Glomerular endothelial cell (primary cell): Measurements from ENCODE around the gene FDPS. TPM values are rescaled to one million over a fixed set of nuclear protein-coding genes. Genes with fewer than 3 reads are reported as not detected.

Experiments used
- DNase-seq: peaks from one replicate; pipeline ENCODE4 v3.0.0-alpha.2; 2011; ENCODE audit warnings: low read depth, low spot score; ENCODE audit errors: extremely low read depth
- total RNA-seq: library from RNA; depleted of rRNA; stranded (reverse); fragments of >200 nt; gene quantifications from 2 replicates; pipeline ENCODE4 v1.2.3, GENCODE V29; 2015

Gene FDPS
- total RNA-seq = 319 and 345 TPM in 2 replicates

DNA sequence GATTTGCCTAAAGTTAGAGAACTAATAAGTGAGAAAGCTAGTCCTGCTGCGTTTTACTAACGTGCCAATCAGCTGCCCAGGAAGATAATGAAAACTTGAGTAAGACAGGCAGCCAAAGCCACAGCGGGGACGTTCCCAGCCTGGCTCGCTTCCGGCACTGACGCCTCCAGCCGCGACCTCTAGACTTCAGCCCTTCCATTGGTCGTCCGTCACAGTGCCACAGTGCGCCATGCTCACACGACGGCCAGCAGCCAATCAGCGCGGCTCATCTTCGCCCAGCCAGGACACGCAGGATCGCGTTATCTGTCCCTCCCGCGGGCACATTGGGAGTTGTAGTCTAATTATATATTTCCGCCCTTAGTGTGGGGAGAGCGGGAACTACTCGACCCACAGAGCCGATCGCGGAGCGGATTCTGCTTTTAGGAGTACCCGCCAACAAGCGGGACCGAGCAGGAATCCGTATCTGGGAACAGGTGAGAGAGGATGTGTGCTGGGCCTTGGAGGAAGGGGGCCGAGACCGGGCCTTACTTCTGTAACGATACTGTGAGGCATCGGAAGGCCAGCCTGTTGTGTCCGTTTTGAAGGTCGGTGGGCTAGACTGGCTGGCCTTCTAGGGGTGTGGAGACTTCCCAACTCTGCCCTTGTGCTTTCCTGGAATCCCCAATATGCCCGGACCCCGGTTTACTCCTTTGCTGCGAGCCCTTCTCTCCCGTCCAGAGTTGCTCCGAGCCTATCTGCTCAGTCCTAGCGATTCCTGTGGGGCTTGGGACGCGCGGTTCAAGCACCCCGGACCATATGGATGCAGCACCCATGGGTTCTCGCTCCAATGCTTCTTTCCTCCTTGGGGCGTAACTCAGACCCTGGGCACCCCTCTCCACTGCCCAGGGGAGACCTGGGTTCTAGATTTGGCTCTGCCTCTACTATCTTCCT is at the start of gene FDPS:
Gene FDPS, plus strand, starts transcription at position 374 of the 930 bp plus-strand sequence. CDS start 924 bp downstream, outside the sequence.
- DNase-seq = peak; percentile 95

DNA sequence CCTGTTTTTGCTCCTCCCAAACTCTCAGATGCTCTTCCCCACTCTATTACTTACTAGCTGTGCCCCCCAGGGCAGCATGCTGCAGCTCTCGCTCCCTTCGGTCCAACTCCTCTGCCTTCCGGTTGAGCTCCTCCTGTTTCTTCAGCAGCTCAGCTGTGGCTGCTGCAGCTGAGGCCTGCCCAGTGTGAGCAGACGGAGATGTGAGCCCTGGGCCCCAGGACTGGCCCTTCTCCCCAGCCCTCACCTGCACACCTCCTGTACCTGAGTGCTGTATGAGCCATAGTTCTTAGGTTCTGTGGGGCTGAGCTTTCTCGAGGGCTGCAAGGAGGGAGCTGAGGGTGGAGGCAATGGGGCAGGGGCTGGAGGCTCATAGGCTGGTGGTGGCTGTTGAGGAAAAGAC is 48.4 kb upstream of the FDPS start:
- no peak for DNase-seq

DNA sequence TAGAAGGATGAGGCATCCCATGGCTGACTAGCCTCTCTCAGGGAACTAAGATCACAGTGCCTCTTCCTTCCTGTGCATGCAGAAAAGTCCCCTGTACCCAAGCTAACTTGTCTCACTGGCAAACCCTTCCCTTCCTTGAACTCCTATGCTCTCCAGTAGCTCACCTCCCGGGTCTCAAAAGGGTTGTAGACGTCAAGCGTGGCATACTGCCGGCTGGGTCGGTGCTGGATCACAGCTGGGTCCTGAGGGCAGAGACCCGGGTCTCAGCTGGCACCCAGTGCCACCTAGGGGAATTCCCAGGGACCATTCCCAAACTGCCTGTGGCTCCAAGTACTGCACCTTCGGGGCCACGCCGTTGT is 47.2 kb upstream of the FDPS start:
- no peak for DNase-seq

DNA sequence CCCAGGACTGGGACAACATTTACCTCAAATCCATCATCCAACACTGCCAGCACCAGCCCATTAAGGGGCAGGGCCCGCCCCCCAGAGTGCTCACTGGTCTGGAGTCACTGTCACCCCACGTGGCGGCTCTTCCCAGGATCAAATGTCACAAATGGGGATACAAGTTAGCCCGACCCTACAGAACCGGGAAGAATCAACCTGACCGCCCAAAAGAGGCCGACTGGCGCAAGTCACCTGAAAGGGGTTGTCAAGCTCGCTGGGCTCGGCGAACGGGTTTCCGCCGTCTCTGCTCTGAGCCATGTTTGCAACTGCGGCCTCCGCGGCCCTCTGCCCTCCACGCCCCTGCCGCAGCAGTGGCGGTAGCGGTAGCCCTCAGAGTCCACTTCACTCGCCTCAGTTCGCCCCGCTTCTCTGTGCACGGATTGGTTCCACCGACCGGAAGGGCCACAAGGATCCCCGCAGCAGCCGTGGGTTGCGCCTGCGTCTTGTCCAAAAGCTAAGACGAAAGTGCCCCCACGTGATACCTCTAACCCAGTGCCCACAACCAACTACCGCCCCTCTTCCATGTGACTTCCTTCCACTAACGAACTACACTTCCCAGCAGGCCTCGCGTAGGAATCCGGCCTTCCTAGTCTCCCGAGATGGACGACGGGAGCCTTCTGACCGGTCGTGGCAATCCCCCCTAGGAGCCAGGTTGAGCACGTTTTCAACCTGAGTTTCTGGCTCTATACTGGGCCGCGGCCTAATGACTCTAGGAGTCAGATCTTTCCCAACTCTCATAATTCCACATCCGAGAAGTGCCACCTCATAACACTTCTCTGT is 46.6 kb upstream of the FDPS start, which contains the start of gene SCAMP3:
Gene SCAMP3, minus strand, starts transcription at position 509 of the 822 bp plus-strand sequence. Its CDS starts 209 bp downstream, at position 300.
- peak; percentile 86 for DNase-seq

DNA sequence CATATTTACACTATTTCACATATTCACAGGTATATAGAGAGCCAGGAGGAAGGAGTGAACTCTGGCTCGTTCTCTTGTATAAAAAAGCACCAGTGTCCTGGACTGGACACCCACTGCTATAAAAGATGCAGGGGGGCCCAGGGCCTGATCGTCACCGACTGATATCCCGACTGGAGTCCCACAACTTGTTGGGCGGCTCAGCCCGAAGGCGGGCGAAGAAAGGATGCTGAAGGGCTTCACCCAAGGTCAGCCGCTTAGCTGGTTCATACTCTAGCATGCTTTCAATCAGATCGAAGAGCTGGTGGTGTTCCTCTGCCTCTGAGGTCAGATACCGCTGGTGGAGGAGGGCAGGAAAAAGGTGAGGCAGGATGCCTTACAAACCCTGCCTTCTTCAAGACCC is 45.6 kb upstream of the FDPS start:
- DNase-seq = no peak

DNA sequence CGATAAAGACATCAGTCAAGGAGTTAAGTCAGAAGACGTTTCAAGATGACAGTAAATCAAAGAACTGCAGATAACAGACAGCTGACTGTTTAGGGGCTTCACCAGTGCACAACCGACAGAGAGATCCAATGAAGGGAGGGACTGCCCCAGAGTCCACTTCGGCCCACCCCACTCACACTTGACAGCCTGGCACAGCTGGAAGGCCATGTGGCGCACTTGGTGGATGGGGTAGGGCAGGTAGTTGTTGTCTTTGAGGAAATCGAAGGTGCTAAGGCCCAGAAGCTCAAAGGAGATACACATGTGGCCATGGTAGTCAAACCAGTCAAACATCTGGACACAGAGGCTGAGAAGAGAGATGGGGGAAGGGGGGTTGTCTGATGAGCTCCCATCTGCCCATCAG is 42.1 kb upstream of the FDPS start:
- DNase-seq = no peak

DNA sequence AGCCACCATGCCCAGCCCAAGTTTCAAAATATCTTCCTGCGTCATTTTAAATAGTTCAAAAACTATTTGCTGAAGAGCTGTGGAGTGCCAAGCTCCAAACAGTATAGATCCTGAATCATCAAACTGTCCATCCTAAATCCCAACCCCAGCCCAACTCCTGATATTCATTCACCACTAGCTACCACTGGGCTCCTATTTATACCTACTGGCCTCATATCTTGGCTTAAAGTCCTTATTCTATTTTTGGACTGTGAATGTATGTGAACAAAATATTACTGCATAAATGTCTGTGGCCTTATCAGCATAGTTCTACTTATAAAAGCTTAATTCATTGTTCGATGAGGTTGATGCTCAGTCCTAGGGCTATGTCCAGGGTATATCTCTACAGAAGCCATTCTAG is 41.3 kb upstream of the FDPS start:
- no peak for DNase-seq

DNA sequence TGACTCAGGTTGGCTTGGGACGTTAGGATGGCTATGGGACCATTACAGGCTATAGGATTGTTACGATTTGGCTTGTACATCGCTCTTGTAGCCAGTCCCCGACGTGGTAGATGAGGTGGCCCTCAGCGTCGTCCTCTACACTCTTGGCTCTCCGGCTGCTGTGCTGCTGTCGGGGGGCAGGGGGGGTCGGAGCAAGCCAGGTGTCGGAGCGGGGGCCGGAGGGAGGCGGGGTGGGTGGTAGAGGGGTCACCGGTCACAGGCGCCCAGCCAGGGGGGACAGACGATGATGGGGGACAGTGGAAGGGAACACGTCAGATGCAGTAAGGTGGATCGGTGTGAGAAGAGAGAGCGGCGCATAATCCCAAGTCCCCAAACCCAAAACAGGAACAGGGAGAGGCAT is 40.0 kb upstream of the FDPS start:
- DNase-seq = no peak

DNA sequence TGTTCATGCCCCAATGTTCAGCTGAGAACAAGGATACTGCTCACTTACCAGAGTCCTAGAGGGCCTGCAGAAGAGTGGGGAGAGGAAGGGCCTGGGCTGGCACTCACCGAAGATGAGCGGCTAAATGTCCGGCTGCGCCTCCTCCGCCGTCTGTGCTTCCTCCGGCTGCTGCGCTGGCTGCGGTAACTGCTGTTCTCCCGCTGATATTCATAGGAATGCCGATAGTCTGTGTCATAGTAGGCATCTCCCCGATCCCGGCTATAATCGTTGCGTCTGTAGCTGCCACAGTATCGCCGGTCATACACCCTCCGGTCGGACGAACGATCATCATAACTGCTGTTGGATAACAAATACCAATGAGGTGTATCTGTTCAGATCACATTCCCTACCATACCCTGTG is 39.3 kb upstream of the FDPS start:
- no peak for DNase-seq

DNA sequence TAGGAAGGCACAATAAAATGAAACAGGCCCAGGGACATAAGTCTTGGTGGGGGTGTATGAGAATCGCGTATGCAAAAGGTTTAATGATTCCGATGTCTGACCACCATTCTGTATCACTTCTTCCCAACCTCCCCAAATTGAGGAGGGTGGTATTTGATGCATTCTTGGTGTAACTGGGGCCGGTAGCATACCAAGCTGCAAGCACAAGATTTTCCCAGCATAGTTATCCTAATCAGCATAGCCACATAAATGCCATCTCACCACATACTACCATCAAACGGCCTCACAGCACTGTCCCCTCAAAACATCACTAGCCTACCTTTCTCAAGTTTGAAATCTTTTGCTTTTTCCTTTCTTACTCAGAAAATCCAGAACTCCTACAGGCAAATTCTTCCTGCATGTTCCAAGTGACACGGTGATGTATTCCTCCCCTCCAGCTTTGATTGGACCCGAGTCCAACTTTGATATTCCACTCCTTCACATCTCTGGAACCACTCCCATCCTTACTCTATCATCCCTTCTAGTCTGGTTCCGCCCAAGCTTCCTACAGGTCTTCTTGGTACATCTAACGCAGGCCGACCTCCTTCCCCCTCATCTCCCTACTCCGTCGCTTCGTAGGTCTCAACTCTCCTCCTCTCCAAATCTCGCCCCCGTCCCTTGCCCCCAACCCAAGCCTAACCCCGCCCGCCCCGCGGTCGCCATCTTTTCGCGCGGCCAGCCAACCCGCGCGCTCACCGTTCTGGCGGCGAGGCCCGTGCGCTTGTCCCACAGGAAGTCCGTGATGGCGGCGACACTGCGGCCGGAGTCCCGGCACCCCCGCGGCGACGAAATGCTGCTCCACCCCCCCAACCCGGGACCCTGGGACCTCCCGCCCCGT is 36.0 kb upstream of the FDPS start:
- DNase-seq = no peak

DNA sequence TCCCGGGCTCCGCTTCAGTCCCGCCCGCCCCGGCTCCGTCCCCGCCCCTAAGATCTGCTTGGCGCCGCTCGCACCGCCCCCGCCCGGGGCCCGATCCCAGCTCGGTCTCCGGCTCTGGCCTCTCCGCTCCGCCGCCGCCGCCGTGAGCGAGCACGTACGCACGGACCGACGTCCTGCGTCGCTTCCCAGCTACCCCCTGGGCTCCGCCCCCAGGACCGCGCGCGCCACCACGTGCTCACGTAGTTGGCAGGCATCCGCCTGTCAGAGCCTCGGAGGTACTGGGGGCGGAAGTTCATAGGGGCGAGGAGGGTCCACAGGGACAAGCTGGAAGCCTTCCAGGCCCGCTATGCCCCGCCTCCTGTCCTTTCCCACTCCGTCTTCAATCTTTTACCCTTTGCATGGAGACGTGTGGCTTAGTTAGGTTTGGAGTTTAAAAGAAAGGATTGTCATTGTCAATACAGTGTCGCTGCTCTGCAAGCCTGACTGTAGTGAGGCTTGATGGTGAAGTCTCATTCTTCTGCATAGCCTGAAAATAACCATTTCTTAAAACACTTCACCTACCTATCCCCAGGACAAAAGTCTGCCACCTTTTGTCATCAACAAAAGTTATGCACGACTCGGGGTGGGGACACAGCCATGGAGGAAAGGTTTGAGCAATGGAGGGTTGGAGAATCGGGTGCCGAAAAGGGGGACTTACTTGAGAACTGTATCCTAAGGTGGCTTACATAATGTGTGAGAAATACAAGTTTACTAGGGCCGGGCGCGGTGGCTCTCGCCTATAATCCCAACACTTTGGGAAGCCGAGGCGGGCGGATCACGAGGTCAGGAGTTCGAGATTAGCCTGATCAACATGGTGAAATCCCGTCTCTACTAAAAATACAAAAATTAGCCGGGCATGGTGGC is 35.1 kb upstream of the FDPS start, which contains the start of gene CLK2:
Gene CLK2, minus strand, starts transcription at position 162 of the 903 bp plus-strand sequence. CDS start 2,527 bp downstream, outside the sequence.
- no peak for DNase-seq

DNA sequence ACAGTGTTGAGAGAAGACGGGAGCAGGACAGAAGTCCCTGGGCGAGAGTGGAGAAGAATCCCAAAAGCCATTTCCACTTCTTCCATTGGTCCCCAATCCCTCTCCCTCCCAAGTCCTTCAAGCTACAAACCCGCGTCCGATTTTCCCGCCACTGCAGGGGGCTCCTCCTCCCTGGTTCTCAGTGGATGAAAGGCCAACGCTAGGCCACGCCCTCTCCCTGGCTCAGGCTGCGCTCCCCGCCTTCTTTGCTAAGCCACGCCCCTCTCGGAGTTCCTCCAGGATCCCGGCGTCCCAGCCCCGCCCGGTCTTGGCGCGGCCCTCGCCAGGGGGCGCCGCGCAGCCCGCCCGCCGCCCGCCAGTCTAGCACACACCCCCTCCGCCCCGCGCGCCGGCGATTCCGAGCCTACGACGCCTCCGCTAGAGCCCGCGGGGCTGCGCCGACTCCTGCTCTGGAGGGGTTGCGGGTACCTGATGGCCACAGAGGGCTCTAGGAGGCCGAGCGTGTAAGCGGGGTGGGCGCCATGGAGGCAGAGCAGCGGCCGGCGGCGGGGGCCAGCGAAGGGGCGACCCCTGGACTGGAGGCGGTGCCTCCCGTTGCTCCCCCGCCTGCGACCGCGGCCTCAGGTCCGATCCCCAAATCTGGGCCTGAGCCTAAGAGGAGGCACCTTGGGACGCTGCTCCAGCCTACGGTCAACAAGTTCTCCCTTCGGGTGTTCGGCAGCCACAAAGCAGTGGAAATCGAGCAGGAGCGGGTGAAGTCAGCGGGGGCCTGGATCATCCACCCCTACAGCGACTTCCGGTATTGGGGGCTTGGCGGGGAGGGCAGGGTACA is 31.4 kb upstream of the FDPS start, which contains the start of gene HCN3:
Gene HCN3, plus strand, starts transcription at position 394 of the 832 bp plus-strand sequence. Its CDS starts 128 bp downstream, at position 522.
- peak; percentile 73 for DNase-seq

DNA sequence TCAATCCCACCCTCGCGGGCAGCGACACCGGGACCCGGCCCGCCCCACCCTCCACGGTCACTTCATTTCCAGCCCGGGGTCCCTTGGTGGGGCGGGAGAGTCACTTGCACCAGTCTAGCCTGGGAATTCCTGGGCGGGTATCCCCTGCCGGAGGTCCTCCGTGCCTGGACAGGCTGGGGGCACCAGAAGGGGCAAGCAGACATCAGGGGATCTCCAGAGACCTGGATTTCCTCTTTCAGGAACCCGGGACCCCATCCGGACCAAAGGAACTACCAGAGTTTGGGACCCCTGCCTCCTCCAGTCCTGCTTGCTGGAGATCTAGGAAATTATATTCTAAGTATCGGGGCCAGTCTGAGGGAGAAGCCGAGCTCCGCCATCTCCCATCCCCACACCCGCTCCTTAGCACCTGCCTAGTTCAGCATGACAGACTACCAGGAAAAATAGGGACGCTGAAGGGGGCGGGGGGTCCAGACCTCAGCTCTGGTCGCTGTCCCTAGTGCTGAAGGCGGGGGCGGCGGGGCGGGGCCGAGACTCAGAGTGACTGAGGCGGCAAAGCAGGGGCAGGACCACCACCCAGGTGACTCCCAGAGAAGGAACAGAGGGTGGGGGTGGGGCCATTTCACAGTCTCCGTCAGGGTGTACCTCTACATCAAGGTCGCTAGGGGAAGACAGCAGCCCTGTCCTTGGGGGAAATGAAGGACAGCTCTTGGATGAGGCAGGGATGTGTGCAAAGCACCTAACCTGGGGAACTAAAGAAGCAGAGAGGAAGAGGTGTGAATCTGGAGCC is 30.6 kb upstream of the FDPS start:
- DNase-seq = no peak

DNA sequence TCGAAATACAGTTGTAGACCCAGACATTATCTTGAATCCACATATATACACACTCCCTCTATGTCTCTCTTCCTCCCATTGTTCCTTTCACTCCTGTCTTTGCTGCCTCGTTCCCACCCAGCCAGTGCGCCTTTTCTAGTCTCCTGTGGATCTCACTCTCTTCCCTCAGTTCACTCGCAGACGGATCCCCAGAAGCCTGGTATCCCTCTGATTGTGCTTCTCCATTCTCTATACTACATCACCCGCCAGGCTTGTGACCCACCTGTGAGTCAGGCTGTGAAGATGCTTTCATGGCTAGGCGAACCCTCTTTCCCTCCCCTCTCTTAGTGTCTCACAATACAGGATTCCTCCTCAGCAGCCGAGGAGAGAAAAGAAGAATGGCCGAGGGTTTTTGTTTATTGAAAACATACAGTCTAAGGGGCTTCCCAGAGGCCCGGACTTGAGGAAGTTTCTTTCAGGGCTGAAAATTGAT is 29.9 kb upstream of the FDPS start:
- no peak for DNase-seq

DNA sequence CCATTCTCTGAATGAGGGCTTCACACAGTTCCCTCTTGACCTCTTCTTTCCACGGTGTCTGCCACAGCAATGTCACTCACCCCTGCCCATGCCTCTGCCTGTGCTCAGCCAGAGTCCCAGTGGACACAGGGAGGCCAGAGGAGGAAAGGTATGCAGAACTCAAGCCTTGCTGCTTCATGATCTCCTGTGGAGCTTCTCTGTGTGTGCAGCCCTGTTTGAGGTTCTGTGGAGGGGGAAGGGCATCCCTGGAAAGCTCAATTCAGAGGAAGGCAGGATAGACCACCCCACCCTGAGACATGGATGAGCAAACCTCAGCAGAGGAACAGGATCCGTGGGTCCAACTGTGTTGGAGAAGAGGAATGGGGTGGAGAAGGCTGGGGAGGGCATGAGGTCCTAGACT is 29.4 kb upstream of the FDPS start:
- no peak for DNase-seq

DNA sequence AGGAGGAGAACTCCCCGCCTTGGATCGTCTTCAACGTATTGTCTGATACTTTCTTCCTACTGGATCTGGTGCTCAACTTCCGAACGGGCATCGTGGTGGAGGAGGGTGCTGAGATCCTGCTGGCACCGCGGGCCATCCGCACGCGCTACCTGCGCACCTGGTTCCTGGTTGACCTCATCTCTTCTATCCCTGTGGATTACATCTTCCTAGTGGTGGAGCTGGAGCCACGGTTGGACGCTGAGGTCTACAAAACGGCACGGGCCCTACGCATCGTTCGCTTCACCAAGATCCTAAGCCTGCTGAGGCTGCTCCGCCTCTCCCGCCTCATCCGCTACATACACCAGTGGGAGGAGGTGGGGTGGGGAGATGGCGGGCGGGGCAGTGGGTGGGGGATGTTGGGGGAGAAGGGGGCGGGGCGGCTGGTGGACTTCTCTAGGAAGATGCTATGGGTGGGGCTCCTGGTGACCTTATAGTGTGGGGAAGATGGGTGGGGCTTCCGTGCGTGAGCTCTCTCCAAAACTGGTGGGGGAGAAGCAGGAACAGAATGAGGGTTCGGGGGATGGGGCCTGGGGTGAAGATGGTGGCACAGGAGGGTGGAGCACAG is 26.1 kb upstream of the FDPS start:
- no peak for DNase-seq

DNA sequence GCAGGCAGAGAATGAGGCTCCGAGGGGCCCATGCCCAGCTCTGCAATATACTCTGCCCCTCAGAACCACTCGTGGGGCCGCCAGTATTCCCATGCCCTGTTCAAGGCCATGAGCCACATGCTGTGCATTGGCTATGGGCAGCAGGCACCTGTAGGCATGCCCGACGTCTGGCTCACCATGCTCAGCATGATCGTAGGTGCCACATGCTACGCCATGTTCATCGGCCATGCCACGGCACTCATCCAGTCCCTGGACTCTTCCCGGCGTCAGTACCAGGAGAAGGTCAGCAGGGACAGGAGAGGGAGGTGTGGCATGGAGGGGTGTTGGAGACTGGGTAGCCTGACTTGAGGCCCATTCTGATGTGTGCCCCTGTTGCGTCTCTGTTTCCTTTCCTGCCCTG is 24.2 kb upstream of the FDPS start:
- no peak for DNase-seq
